Measurements from ENCODE around the gene SLC8A1.

SLC8A1 gene

DNA sequence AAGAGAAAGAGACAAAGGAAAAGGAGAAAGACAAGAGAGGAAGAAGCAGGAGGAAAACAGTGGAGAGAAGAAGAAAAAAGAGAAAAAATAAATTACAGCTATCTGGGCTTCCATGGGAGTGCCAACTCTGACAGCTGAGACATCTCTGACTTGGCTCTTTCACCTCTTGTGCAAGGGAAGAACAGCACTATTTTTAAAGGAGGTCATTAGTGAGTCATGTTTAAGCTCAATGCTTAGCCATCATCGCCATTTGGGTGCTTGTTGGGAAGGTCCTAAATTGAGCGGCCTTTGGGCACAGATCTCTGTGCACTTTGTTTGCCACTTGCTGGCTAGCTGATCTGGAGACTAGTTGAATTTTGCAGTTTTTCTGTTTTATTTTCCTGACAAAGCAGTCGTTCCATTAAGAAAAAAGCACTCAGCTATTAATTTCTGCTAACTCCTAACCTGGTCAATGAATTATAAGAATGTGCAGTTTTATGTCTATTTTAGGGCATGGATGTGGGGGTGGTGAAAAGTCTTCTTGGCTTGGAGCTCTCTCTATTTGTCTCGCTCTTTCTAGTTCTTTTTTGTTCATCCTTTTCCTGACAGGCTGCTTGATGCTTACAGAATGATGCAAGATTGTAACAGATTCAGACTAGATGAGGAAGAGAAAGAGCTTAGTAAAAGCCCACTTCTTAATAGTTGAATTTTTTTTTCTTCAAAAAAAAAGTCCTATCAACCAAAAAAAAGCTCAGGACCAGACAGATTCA lies 231.5 kb downstream of the SLC8A1 start:
- DNase-seq, result no peak

DNA sequence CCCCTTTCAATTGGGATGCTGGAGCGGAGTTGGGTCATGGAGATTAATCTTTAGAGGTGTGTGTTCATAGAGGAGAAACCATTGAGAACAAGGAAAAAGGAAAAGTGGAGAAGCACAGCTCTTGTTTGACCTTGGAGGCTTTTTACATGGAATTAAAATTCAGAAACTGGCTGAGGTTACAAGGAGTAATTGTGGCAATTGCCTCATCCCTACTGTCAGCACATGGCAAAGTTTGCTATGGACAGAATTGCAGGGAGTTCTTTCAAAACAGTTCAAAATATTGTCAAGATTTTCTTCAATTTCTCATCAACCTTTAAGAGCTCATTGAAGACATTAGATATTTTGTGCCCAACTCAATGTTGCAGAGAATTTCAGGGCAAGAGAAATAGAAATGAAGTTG lies 232.7 kb downstream of the SLC8A1 start:
- no peak for DNase-seq

DNA sequence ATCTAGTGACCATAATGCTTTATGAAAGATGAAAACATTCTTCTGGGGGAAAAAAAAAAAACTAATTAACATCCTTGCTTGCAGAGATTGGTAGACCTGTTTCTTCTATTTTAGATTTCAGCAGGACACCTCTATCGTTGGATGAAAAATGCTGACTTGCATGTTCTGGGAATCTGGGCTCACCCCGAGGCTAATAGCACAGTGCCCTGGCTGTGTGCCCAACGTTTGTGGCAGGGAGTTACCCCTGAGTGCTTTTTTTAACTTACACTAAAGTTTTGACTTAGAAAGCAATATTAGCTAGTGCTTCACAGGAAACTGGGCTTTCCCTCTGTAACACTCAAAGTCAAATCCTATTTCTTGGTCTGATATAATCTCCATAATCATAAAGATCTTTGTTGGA lies 233.2 kb downstream of the SLC8A1 start:
- no peak for DNase-seq

DNA sequence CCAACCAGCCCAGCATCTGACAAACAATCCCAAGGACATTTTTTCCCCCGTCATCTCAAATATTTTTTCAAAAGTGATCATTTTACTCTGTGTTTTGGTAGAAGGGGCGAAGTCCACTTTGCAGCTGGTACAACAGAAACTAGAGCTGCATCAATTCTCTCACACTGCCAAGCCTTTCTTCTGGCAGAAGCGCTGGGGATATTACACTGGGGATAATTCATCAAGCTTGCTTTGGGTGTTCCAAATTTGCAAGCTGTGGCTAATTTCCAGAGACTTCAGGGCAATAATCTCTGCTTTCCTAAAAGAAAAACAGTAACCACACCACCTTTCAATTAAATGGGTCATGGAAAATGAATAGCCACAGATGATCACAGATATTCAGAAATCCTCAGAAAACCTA lies 238.3 kb downstream of the SLC8A1 start:
- no peak for DNase-seq

DNA sequence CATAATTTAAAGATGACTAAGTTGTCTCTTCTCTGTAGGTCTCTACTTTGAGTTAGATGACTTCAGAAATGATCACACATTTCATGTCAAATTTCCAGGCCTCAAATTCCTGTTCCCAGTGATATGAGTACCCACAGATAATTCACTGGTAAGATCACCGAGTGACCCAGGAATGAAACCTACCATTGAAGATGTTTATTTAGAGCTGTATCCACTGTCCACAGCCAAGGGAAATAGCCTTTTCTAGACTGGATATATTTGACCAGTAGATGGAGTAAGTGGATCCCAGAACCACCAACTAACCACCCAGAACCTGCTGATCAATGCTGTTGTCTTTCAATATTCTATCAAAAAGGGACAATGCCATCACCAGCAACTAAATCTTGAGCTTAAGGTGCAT lies 238.8 kb downstream of the SLC8A1 start:
- peak; percentile 38 for DNase-seq

DNA sequence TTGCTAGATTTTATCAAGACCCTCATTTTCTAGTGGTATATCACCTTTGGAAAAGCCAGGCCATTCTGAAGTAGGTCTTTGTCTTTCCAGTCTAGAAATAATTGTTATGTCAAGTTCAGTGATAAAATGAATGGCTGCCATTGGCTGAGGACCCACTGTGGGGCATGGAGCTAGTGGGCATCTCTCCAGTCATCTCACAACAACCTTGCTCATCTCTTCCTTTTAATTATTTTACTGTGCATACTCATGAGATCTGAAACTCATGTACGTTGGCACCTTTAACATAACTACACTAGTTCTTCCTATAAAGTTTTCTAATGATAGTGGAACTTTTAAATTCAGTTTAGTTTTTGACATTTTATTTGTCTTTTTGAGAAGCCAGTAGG lies 240.9 kb downstream of the SLC8A1 start:
- no peak for DNase-seq

DNA sequence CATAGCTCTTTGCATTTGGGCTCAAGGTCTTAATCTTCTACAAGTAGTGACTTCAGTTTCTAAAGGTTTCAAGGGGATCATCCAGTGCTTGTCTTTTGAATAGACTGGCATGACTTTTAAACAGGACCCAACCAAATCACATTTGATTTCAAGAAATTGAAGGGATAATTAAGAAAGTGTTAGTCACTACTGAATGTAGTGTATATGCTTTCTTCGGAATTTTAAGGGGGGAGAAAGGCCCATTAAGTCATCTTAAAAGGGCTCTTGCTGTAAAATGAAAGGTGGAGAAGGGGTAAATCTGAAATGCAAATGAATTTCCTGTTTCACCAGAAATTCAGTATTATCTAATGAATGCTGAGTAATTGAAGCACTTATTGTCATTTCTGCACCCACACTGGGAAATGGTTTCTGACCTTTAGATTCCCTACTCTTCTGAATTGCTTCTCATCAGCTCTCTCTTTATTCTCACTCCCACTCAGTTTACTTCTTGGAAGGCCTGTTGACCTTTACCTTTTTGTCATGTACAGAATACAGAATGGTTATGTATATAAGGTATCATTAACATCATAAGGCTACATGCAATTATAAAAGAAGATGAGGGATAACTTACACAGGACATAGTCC lies 241.4 kb downstream of the SLC8A1 start:
- DNase-seq, result no peak

DNA sequence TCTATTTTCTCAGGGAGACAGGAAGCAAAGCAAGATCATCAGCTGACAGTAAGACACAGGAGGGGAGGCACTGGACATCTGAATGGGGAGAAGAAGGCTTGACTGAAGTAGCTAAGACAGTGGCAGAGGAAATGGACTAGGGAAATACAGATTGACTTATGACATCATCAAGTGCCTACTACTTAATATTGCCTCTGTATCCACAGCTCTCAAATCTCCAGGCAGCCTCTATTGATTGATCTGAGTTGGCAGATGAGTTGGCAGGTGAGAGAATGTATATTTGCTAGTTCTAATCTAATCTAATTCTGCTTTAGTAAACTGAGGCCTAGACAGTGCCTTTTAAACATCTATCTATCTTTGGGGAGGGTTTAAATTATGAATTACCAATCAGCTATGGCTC lies 242.1 kb downstream of the SLC8A1 start:
- DNase-seq, result no peak

DNA sequence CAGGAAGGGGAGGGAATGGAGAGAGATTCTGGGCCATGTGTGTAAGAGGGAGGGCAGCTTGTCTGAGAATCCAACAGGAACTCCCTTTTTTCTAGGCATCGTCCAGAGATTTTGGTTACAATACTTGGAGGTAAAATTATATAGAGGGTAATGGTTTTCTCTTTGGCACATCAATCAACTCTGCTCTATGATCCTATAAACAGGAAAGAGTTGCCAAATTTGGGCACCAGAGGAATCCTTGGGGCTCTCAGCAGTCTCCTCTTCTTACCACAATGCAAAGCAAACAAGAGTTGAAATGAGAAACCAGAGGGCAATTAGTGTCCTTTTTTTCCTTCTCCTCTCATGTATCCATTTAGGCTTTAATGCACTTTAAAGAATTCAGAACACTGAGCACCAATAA lies 243.4 kb downstream of the SLC8A1 start:
- DNase-seq, result peak; percentile 38

DNA sequence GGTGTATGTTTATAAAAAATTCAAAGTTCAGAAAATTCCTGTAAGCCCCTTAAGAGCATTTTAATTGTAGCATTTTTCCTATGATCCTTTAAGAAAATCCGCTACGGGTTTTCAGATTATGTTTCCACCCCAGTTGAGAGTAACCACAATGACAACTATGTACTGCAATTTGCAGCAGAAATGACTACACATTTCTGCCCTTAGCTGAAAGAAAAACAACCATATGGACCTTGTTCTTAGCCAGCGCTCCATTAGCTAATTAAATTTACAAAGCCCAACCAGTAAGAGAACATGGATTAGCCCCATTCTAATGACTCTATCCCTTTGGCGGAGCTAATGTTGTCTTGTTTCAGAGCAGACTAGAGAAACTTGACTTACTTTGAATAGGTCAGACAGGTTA lies 247.6 kb downstream of the SLC8A1 start:
- DNase-seq, result no peak

DNA sequence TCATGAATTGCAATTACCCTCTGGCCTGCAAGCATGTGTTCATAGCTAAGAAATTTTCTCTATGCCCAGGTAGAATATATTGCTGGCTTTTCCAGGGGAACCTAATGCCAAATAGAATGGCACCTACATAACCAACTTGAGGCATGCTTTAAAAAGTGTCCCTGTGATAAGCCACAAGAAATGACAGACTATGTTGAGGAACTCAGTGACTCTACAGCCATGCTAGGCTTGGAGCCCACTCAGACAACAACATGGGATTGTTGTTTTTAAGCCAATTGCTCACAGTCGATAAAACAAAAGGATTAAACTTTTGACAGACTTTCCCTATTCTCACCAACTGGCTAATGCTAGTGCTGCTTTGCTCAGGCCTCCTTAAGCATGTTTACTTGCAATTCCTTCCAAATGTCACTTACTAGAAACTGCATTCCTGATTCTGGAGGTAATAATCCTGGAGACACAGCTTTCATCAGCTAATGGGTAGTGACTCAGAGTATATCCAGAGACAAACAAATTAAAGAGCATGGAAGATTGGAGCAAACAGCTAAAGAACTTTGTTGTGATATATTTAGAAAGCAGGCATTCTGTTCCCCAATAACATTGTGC lies 249.0 kb downstream of the SLC8A1 start:
- DNase-seq, result no peak

DNA sequence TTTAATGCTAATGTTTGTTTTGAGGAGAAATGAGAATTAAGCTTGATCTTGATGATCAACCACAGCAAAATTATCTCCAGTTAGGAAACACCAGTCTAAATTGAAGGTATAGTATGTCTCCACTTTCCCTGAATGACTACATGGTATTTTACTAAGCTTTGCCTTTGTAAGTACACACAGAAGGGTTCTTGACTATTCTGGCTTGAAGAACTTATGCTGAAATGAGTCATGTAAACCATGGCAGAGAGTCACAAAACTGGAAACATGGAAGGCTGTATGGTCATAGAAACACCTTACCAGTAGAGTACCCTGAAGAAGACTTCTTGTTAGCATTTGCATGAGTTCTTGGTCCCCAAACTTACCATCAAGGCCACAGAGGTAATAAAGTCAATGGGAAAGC lies 250.5 kb downstream of the SLC8A1 start:
- no peak for DNase-seq

DNA sequence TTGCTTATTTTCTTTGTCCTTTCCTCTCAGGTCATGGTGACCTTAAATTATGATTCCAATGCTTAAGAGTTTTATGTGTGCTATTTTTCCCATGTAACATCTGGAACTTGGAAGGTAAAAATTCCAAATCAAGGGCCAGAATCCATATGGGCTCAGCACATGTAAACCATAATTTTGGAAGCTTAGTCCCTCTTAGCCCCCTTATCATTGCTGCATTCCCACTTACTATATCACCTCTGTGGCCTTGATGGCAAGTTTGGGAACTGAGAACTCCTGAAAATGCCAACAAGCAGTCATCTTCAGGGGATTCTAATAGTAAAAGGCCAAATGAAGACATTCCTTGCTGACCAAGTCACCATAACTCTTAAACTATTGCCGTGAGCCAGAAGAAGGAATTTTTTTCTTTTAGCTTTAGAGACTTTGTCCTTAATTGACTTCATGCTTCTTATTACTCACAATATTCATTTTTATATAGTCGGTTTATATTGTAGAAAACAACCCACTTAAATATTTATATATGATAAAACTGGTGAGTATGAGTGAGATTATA lies 251.4 kb downstream of the SLC8A1 start:
- DNase-seq, result no peak

DNA sequence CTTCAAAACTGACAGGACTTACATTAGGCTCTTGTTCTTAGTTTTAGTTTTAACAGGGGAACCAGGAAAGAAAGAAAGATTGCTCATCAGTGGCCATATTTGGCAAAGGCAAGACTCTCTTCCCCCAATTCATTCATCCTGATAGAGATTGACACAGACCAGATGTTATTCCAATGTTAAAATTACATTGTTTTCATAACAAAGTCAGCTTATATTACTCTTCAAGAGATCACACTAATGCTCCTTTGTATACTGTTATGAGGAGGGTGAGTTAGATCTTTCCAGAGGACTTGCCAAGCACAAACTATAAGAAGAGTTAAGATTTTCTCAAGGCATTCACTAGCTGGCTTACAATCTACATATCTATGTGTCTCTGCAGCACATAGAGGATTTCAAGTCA lies 252.1 kb downstream of the SLC8A1 start:
- no peak for DNase-seq

DNA sequence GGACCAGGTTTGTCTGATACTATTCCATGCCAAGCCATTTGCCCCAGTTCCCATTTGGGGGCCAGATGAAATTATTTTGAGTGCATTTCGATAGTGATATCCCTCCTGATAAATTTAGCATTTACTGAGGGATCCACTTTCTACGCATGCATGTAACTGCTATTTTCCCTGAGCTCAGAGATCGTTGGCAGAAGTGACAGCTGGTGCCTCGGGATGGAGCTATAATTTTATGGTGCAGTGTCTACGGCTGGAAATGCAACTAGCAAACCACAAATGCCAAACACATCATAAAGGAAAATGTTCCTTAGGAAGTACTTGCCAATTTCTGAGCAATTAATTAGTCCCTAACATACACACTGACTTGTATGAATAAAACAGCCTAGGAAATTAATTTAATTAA lies 254.8 kb downstream of the SLC8A1 start:
- no peak for DNase-seq

DNA sequence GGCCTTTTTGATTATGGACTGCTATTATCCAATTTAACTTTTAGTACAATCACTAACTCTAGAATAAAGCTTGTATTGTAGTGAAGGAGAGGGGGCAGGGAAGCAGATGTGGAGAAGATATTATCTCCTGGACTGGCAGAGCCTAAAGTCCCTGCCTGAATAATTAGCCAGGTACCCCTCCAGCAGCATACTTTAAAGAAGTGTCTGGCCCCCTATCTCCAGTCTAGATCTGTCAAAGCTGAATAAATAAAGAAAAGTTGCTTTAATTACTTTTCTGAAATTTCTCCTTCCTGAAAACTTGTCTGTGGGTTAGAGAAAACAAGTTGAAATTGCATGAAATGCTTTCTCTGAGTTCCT lies 258.2 kb downstream of the SLC8A1 start:
- no peak for DNase-seq

DNA sequence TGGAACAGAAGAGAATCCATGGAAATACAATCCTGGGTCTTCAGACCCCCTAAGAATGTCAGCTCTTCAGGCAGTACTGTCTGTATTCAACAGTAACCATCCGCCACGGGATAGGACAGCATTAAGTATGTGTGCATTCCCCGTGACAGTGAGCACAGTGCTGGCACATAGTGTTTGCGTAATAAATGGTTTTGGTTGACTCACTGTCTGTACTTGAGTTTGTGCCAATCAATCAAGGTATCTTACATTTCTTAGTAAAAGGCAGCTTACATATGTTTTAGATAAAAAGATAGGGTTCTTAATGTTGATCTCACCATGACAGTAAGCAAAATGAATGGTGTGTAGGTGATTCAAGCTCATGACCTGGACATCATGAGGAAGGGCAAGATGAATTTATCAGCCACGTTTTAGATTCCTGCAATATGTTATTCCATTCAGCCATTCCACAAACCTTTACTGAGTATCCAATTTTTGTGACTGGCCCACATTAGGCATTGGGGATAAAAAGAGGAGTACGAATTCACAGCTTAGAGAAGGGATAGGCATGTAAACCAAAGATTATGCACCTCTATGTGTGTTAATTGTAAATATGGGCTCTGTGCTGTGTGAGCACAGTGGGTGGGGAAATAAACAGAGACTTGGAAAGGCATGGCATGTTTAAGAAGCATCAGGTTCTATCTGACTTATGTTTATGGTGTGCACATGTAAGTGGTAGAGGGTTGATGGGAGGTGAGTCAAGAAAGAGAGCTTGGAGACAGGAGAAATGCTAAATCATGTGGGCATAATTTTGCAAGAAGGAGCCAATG lies 258.8 kb downstream of the SLC8A1 start:
- no peak for DNase-seq

DNA sequence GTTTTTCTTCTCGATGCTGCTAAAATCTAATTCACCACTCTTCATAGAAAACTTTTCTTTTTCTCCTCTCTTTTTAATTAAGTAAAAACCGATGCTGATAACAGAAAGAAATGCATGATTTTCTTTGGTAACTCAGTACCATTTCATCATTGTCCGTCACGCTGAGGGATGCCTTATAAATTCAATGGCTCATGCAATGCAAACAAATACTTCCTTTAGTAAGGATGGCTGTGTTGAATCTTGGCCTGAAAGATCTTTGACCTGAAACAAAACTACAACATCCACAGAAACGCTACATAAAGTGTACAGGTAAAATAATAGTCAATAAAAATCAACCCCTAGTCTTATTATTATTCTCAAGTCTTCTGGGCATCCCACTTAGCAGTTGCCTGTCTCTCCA lies 261.4 kb downstream of the SLC8A1 start:
- no peak for DNase-seq

DNA sequence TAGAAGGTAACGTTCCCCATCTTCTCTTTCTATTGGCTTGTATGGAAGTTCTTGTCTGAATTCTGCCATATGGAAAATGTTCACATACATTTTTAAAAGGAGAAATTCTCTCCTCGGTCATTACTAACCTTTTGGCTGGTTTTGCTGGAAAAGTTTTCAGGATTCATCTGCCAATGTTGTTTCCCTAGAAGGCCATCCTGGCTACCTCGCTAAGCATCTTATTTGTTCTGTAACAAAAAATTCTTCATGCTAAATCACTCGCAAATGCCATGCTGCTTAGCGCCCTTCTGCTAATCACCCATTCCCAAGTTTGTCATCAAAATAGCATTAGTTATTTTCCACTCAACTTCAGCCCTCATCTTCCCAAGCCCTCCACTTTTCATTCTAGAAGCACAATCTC lies 262.0 kb downstream of the SLC8A1 start:
- no peak for DNase-seq

DNA sequence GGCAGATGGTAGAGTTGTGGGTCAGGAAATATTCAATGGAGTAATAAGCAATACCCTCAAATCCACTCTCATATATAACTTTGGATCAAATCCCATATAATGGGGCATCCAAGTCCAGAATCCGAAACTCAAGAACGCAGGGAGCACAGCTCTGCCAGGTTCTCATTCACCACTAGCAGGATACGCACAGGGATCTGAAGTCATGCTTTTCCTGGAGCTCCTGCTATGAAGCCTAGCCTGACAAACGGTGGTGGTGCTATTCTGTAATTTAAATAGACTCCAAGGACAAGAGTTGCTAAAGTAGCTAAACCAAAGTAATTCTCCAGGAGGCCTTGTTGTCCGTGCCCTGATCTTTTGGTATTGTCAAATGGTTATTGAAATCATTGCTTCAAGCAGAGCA lies 264.8 kb downstream of the SLC8A1 start:
- no peak for DNase-seq

DNA sequence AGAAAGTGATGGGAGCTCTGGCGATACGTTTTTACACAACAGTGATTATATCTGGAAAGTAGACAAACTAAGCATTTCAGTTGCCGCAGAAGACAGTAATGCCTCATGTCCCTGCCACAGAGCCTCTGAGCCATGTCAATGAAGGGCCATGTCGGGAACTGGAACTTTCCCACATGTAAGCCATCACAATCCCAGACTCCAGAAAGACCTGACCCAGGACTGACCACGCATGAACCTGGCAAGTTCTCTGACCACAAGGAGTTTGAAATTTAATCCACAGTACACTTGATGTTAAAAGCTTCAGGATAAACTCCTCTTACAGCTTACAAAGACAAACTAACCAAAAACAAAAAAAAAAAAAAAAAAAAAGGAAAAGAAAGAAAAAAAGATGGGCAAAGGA lies 267.3 kb downstream of the SLC8A1 start:
- no peak for DNase-seq

DNA sequence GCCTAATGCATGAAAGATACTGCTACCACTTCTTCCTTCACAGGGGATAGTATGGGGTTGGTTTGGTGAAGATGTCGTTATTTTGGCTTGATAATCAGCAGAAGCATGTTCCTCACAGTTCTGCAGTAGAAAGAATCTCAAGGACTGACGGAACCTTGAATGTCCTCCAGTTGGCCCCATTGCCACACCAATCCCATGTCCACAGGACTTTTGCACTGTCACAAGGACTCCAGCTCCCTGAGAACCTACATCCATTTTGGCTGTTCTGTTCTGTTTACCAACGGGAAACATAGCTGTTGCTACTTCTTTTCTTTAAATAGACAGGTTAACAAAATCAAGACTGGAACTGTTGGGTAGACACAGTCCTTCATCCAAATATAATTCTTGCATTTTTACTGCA lies 270.0 kb downstream of the SLC8A1 start:
- DNase-seq, result no peak

DNA sequence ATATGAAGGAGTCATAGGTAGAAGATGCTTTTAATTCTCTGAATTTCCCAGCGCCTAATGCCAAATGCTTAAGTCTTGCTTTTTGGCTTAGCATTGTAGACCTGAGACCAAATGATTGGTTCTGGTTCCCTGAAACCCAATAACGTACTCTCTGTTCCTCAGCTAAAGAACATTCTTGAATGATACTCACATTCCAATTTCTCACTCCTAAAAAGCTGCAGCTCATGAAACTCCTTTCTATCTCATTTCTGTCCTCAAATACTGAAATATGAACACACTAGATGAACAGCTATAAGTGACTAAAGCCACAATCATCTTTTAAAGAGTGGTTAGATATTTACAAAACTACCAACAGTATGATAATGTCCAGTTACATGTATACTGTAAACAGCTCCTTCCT lies 272.1 kb downstream of the SLC8A1 start:
- DNase-seq, result no peak

DNA sequence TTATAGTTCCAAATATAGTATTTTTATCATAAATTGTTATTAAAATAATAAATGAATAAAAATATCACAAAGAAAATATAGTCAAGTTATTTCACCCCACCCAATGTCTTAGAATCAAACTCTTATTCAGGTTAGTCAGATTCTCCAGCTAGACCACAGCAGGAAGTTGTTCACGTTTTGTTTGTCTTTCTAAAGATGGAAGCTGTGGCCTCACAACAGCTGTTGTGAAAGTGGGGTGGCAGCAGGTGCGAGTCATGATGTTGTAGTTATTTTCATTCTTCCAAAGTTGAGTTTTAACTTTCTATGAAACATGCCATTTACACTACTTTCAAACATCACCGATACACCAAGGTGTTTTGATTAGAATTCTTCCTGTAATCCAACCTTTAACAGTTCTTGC lies 272.9 kb downstream of the SLC8A1 start:
- no peak for DNase-seq
